DOHH2 (cell line): ENCODE data around the gene ARPC2.

ENCODE experiments used
- H3F3A ChIP-seq: fragments of 200-600 bp; sonication (generic), shearing (Covaris generic); 2 replicates; pipeline ENCODE4 v1.6.0; 2016; ENCODE audit warnings: antibody characterized with exemption, mild to moderate bottlenecking; ENCODE audit not compliant: control insufficient read depth, insufficient read depth
- H3K27ac ChIP-seq: fragments of 200-600 bp; sonication (generic); 2 replicates; pipeline ENCODE4 v1.5.1; 2014; ENCODE audit warnings: low read depth, mild to moderate bottlenecking, low read length, moderate library complexity
- H3K27me3 ChIP-seq: fragments of 200-600 bp; sonication (generic); 2 replicates; pipeline ENCODE4 v1.6.1; 2014; ENCODE audit warnings: mild to moderate bottlenecking, low read length, mixed read lengths; ENCODE audit not compliant: control insufficient read depth
- H3K36me3 ChIP-seq: fragments of 200-600 bp; sonication (generic); 2 replicates; pipeline ENCODE4 v1.6.1; 2014; ENCODE audit warnings: mild to moderate bottlenecking, low read length, moderate library complexity, mixed read lengths; ENCODE audit not compliant: control insufficient read depth
- H3K4me1 ChIP-seq: fragments of 200-600 bp; sonication (generic); 2 replicates; pipeline ENCODE4 v1.6.1; 2014; ENCODE audit warnings: mild to moderate bottlenecking, low read length, mixed read lengths; ENCODE audit not compliant: control insufficient read depth
- H3K4me2 ChIP-seq: fragments of 200-600 bp; sonication (generic); 2 replicates; pipeline ENCODE4 v1.6.0; 2014; ENCODE audit warnings: mild to moderate bottlenecking, low read length, moderate library complexity
- H3K4me3 ChIP-seq: fragments of 200-600 bp; sonication (generic); 2 replicates; pipeline ENCODE4 v1.5.1; 2014; ENCODE audit warnings: mild to moderate bottlenecking, low read length, mixed read lengths
- H3K79me2 ChIP-seq: fragments of 200-600 bp; sonication (generic); 2 replicates; pipeline ENCODE4 v1.6.1; 2014; ENCODE audit warnings: mild to moderate bottlenecking, low read length, mixed read lengths; ENCODE audit not compliant: control insufficient read depth
- H3K9me2 ChIP-seq: fragments of 200-600 bp; sonication (generic); replicated peaks from 2 replicates; pipeline ENCODE4 v1.6.1; 2014; ENCODE audit warnings: mild to moderate bottlenecking, low read length, mixed read lengths; ENCODE audit not compliant: control insufficient read depth
- H3K9me3 ChIP-seq: fragments of 200-600 bp; sonication (generic); 2 replicates; pipeline ENCODE4 v1.6.1; 2014; ENCODE audit warnings: antibody characterized with exemption, low read length, mixed read lengths; ENCODE audit not compliant: control insufficient read depth, insufficient read depth
- H4K20me1 ChIP-seq: fragments of 200-600 bp; sonication (generic); 2 replicates; pipeline ENCODE4 v1.6.0; 2014; ENCODE audit warnings: low read depth, mild to moderate bottlenecking, antibody characterized with exemption, low read length, moderate library complexity; ENCODE audit not compliant: control insufficient read depth, insufficient read depth
- EZH2phosphoT487 ChIP-seq: fragments of 200-600 bp; sonication (generic); IDR thresholded peaks from 2 replicates; pipeline ENCODE4 v1.6.1; 2017; ENCODE audit warnings: borderline replicate concordance, mild to moderate bottlenecking, antibody characterized with exemption, low read length, moderate library complexity, mixed read lengths
- TF ChIP-seq, protein P1 (sequence below): fragments of 200-600 bp; sonication (generic); IDR thresholded peaks from one replicate; pipeline ENCODE4 v1.5.1; 2014; ENCODE audit warnings: antibody characterized with exemption, mild to moderate bottlenecking, low read depth, low read length; ENCODE audit not compliant: poor library complexity, severe bottlenecking

The ARPC2 gene

DNA sequence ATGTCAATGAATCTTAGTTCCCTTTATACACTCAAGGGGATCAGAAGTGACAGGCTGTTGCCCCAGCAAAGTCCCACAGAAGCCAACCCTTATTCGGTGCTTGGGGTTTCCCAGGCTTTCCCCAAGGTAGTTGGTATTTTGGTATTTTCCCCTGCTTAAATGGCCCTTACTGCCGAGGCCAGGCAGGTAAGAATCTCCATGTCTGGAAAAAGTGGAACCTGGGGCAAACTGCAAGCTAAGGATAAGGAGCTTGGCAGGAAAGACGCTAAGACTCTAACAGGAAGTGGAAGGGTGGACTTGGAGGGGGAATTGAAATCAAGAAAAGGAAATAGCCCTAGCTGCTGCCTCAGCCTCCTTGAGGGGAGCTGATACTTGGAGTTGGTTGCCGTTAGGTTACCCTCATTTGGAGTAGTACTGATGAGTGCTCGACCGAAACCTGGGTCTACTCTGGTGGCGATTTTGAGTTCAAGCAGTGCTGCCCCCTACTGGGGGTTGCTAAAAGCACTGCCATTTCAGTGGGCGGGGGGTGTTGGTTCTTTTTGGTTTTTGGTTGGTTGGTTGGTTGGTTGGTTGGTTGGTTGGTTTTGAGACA, 40.5 kb downstream of the ARPC2 start:
- Histone ChIP-seq H3K9me2 (no peaks in the 10 kb centered on the region), H3K4me3 (no peak overlapping the region), H3K4me2 (no peak overlapping the region; the same call in 1 of the 2 replicates), H3K9me3 (no peaks in the 10 kb centered on the region), H3K36me3 (peaks cover 45% of the 10 kb centered on the region), H3K27me3 (no peaks in the 10 kb centered on the region), H3K79me2 (no peaks in the 10 kb centered on the region), H3K4me1 (peaks cover 44% of the 10 kb centered on the region), H3F3A (peaks cover 49% of the 10 kb centered on the region), H3K27ac (peak overlapping the region; percentile 72), H4K20me1 (no peaks in the 10 kb centered on the region)
- TF ChIP-seq EZH2phosphoT487: no peak
- TF ChIP-seq, protein P1, sequence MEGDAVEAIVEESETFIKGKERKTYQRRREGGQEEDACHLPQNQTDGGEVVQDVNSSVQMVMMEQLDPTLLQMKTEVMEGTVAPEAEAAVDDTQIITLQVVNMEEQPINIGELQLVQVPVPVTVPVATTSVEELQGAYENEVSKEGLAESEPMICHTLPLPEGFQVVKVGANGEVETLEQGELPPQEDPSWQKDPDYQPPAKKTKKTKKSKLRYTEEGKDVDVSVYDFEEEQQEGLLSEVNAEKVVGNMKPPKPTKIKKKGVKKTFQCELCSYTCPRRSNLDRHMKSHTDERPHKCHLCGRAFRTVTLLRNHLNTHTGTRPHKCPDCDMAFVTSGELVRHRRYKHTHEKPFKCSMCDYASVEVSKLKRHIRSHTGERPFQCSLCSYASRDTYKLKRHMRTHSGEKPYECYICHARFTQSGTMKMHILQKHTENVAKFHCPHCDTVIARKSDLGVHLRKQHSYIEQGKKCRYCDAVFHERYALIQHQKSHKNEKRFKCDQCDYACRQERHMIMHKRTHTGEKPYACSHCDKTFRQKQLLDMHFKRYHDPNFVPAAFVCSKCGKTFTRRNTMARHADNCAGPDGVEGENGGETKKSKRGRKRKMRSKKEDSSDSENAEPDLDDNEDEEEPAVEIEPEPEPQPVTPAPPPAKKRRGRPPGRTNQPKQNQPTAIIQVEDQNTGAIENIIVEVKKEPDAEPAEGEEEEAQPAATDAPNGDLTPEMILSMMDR: peak; percentile 87

DNA sequence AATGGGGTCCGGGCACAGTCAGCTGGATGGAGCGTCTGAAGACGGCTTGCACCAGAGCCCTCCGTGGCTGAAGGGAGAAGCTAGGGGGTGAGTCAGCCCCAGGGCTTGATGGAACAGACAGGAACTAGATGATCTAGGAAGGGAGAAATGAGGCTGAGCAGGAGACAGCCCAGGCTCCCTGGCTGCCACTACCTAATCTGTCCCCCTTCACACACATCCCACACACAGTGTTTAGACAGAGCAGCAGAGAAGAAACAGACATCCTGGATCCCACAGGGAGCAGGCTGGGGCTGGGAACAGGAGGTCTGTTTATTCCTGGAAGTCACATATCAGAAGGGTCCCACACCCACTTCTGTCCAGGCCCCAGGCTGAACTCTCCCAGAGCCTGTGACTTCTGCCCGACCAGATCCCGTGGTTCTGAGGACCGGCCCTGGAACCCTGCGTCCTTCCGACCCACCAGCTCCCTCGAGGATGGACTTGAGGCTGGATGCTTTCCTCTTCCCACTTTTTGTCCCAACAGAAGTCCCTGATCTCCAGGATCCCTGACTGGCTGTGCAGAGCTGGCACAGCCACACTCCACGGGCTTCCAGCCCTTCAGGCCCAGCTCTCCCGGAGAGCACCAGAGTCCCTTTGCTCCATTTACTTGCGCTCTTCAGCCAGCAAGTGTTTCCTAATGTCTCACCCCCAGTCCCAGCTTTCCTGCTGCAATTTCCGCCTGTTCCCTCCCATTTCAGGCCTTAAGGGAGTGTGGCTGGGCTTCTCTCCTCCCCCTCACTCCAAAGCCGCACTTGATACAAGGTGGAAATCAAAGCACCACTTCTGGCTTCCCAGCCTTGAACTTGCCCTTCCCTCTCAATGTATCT, 42.3 kb downstream of the ARPC2 start:
- no peak overlapping the region for H3K4me2 ChIP-seq
- TF ChIP-seq, protein P1: no peak
- TF ChIP-seq EZH2phosphoT487: no peak
- H3K9me3 ChIP-seq: no peaks in the 10 kb centered on the region
- no peak overlapping the region for H3K27ac ChIP-seq
- no peaks in the 10 kb centered on the region for H3K79me2 ChIP-seq
- peaks cover 49% of the 10 kb centered on the region for H3K4me1 ChIP-seq
- no peak overlapping the region for H3K4me3 ChIP-seq
- no peaks in the 10 kb centered on the region for H4K20me1 ChIP-seq
- no peaks in the 10 kb centered on the region for H3K9me2 ChIP-seq
- no peaks in the 10 kb centered on the region for H3K27me3 ChIP-seq
- H3F3A ChIP-seq: peaks cover 34% of the 10 kb centered on the region
- H3K36me3 ChIP-seq: peaks cover 31% of the 10 kb centered on the region

DNA sequence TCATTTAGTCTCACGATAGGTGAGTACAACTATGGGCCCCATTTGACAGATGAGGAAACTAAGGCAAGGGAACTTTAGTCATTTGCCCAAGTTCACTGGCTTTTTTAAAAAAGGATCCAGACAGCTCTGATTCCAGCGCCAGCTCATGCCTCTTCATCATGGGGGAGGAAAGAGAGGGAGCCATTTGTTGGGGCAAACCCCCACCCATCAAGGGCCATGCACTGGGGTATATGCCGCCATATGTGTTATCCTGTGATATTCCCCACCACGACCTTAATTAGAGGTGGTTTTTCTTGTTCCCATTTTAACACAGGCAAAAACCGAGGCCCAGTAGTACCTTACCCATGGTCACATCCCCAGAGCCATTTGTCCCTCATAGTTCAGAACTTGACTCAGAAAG, 43.2 kb downstream of the ARPC2 start:
- H3F3A ChIP-seq: peaks cover 26% of the 10 kb centered on the region
- H3K9me2 ChIP-seq: no peaks in the 10 kb centered on the region
- no peak for TF ChIP-seq EZH2phosphoT487
- TF ChIP-seq, protein P1: no peak
- peaks cover 49% of the 10 kb centered on the region for H3K4me1 ChIP-seq
- no peak overlapping the region for H3K4me2 ChIP-seq
- no peaks in the 10 kb centered on the region for H3K79me2 ChIP-seq
- no peaks in the 10 kb centered on the region for H3K27me3 ChIP-seq
- H3K27ac ChIP-seq: no peak overlapping the region
- H3K4me3 ChIP-seq: no peak overlapping the region
- H4K20me1 ChIP-seq: no peaks in the 10 kb centered on the region
- no peaks in the 10 kb centered on the region for H3K9me3 ChIP-seq
- H3K36me3 ChIP-seq: peaks cover 31% of the 10 kb centered on the region
